Stimulated activated CD8-positive, alpha-beta memory T cell treated with anti-CD3 and anti-CD28 coated beads, Interleukin-15, amount 100 ng/mL, for 1 hour (primary cell): ENCODE measurements around the gene TERT.
A peak's percentile ranks its signal among the peaks of the same experiment; 100 is the strongest.

Experiments
- DNase-seq: peaks from one replicate; pipeline ENCODE4 v3.0.0-alpha.2; 2020; ENCODE audit warnings: low read depth

The TERT gene

DNA sequence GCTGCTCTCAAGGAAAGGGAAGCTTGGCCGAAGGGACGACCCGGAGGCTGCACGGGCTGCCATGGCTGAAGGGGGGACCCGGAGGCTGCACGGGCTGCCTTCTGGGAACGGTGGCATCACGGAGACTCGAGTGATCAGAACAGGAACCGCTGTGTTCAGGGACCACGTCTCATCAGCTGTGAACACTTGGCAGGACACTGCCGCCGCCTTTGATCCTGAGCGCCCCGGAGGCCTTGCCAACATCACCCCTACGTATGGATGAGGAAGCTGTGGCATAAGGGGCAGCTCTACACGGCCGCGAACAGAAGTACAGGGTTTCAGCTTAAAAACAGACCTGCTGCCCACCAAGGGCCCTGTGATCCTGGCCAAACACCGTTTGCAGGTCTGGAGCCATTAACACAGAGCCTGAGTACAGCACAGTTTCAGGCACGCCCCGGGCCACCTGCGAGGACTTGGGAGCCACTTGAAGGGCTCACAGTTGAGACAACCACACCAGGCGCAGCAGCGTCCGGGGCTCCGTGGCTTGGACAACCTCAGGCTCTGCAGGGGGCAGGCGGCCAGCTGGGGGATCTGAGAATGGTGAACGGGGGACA, 23.9 kb upstream of the TERT start:
- DNase-seq, result no peak

DNA sequence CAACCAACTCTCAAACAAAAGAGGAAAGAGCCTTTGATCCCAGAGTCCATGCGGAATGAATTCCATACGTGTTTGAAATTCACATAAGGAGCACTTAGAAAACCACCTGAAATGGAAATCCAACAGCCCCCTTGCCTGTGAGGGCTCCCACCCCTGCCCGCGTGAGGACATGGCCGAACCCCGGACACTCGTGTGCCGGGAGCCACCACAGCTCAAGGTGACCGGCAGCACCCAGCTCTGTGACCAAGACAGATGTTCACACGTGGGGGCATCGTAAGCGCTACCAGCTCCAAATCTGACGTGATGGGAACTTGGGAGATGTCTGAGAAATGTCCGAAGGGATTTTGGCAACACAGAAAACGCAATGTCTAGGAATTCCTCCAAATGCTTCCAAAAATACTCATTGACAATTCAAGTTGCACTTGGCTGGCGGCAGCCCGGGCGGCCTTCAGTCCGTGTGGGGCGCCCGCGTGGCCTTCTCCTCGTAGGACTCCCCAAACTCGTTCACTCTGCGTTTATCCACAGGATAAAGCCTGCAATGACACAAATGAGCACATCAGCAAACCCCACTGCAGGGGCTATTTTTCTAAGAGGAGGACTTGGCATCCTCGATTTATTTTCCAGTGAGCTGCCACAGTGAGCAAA, 23.2 kb upstream of the TERT start:
- no peak for DNase-seq

DNA sequence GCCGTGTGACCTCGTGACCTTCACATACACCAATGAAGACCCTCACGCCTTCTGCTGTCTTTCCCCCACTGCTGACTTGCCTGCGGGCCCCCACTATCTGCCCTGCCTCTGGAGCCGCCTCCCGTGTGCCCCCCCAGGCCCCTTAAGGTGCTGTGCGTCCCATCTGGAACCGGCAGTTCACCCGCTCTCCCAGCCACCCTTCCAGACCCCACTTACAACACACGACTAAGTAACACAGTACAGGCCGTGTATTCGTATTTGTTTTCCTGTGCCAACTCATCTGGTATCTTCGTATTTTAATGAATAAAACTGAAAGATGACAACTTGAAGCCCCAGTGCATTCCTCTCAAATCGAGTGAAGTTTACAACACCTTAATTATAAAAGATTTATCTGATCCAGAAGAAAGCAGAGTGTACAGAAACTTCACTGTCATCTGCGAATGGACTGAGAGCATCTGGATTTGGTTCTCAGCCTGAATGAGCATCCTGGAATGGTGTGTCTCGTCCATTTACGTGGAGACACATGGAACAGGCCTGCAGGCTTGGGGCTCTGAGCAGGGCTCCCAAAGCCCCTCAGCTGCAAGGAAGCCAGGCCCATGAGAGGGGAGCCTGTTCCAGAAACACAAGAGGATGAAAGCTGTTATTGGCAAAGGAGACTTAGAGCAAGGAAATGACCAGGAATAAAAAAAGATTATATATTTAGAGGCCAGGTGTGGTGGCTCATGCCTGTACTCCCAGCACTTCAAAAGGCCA, 21.9 kb upstream of the TERT start:
- DNase-seq, result no peak

DNA sequence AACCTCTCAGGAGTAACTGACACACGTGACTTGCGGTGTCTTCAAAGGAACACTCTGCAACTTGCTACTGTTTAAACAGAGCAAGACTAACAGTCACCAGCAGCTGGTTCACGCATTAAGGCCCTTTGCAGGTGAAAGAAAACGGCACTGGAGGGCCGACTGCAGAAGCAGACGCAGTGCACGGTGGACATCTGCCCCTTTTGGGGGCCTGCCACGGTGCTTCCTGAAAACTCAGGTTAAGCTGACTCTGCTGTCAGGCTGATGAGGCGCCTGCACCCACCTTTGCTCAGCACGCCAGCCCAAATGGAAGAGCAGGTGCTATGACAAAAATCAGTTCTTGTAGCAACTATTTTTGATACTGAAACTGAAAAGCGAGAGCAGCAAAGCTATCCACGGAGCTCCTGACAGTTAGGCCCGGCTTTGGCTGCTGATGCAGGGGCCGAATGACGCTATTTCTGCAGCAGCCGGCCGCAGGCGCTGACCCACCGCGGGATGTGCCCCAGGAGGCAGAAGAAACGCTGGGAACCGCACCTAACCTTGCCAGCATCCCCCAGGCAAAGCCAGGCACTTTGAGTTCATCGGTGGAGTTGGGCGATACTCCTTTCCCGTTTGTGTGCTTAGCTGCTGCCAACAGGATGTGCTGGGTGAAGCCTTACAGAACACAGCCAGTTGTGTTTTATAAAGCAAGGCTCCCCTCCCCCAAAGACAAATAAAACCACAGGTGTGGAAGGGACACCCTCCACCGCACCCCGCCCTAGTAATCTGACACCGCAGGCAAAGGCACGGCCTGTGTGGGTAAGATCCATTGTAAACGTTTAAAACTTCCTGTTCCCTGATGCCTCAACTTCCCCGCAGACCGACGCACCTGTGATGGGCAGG, 21.1 kb upstream of the TERT start:
- peak; percentile 21 for DNase-seq

DNA sequence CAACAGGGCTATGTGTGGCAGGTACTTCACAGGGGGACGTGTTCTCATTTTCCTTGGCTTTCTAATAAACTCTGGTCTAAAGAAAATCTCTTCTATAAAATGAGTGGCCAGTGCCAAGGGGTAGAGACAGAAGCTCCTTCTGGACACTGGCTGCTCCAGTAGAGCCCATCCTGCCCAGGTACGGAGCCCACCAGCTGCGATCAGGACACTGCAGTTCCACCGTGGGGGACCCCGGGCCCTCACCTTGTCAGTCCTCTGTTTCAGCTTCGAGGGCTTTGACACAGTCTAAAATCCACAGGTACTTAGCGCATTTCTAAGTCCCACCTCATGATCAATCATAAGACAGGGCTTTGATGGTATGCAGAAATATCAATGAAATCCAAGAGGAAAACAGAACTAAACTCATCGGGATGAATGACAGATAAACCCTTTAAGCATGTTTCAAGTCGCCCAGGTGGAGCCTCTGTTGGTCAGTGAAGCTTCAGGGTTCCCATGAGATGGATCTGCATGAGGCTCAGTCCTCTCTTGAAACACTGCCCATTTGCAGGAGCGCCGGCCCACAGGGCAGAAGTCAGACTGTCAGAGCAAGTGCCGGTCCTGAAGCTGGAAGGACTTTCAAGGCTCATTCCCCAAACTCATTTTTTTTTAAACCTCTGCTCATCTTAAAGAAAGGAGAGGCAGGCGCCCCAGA, 20.3 kb upstream of the TERT start:
- DNase-seq, result no peak

DNA sequence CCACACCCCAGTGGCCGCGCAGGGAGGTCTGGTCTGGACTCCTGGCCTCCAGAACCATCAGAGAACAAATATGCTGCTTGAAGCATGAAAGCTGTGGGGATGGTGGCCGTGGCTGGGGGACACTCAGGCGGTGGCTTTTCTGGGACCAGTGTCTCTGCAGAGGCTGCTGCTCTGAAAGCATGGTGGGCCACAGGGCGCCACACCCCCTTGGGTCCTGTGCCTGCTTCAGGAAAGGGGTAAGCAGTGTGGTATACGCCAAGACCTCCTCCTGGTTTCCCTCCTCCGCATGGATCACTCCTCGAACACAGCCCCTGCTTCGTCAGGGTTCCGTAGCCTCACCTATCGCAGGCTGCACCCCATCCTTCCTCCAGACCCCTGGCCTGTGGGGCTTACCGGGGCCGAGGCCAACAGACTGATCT, 19.7 kb upstream of the TERT start:
- DNase-seq, result no peak

GRCh38 chr5:1312993-1313833, 18.3 kb upstream of the TERT start:
- DNase-seq, result peak; percentile 20

GRCh38 chr5:1312206-1312605, 17.3 kb upstream of the TERT start:
- DNase-seq, result peak; percentile 15

DNA sequence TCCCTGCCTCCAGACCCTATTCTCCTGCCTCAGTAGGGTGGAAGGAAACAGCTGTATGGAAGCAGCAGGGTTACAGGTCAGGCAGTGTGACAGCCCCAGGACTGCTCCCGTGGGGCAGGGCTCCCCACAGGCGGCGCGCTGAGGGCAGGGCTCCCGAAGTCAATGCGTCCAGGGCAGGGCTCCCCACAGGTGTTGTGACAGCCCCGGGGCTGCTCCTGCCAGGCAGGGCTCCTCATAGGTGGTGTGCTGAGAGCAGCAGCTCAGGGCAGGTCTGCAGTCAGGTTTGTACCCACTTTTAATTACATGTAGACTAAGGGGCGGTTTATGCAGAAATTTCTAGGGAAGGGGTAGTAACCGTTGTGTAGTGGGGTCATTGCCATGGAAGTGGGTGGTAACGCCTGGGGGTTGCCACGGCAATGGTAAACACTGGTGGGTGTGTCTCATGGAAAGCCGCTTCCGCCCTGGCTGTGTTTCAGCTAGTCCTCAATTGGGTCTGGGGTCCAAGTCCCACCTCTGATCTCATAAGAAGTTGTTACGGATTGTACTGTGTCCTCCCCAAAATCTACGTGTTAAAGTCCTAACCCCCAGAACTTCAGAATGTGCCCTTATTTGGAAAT, 16.7 kb upstream of the TERT start:
- DNase-seq, result no peak

DNA sequence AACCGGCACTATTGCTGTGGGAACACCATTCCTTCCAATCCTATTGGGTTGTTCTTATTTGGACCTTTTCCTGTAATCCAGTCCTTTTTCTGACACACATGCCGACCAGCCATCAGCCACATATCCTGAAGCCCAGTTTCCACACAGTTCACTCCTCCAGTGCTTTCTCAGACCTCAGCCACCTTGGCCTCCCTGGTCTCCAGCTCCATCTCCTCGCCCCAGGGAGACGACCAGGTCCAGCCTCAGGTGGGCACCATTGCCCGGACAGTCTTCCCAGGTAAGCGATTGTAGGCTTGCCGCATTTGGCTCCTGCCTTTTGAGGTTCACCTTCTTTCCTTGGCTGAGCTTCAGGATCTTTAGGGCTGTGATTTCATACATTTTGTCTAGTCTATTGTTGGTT, 15.2 kb upstream of the TERT start:
- DNase-seq, result no peak

GRCh38 chr5:1304033-1304432, 9.2 kb upstream of the TERT start:
- no peak for DNase-seq

DNA sequence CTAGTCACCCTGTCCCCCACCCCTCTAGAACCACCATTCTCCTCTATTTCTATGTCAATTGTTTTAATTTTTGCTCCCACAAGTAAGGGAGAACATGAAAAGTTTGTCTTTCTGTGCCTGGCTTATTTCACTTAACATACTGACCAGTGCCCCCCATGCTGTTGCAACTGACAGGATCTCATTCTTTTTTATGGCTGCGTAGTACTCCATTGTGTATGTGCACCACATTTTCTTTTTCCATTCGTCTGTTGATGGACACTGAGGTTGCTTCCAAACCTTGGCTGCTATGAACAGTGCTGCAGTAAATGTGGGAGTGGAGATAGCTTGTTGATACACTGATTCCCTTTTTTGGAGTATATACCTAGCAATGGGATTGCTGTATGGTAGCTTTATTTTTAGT, 7.4 kb upstream of the TERT start:
- DNase-seq, result no peak

- DNase-seq, result no peak
Measured at GRCh38 chr5:1300581-1301083, 5.8 kb upstream of the TERT start.

- DNase-seq, result no peak
Measured at GRCh38 chr5:1299961-1300360, 5.1 kb upstream of the TERT start.

GRCh38 chr5:1299511-1299850, 4.6 kb upstream of the TERT start:
- DNase-seq, result no peak

DNA sequence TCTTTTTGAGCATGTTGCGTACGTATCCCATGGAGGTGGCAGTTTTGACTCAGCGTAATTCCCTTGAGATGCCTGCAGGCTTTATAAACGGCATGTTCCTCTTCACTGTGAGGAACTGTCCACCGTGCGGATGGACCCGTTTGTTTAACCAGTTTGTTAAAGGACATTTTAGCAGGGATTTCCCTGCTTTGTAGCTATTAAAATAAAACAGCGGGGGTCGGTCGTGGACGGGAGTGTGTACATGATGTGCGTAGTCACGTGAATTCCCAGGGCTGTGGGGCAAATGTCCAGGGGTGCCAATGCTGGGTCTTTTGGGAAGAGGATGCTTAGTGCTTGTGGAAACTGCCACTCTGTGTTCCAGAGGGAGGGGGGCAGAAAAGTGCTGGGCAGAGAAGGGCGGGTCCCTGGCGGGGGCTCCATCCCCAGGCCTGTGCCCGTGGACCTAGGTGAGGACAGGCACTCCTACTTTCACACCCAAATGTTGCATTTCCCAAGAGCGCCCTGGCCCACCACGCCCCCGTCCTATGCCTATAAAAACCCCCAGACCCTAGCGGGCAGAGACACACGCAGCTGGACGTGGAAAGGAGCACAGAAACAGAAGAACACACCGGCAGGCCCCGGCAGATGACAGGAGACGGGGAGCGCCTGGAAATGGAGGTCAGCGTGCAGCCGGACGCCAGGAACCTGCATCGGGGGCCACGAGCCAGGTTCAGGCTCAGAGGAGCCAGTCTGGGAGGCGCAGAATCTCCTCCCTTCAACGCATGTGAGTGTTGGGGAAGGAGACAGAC, 4.0 kb upstream of the TERT start:
- no peak for DNase-seq

DNA sequence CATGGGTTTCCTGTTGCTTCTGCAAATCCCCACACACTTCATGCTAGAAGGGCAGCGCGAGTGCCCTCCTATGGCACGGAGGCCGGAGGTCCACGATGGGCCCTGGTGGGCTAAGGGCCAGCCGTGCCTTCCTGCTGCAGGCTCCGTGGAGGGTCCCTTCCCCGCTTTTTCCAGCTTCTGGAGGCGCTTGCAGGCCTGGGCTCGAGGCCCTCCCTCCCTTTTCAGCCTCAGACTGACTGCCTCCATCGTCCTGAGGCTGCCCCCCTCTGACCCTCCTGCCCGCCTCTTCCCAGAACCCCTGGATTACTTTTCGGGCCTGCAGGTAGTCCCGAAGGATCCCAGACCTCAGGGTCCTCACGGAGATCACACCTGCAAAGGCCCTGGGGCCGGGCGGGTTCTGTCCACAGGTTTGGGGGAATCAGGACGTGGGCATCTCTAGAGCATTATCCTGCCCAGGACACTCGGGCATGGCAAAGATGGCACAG, 3.2 kb upstream of the TERT start:
- DNase-seq, result no peak

- DNase-seq, result no peak
Measured at GRCh38 chr5:1297243-1297642, 2.4 kb upstream of the TERT start.

GRCh38 chr5:1295650-1296037, 776 bp upstream of the TERT start:
- DNase-seq, result no peak
